D721Med (cell line): Measurements from ENCODE around the gene CYP19A1.

Source experiments
- DNase-seq: peaks from one replicate; pipeline ENCODE4 v3.0.0; 2011; ENCODE audit warnings: low spot score; ENCODE audit not compliant: insufficient read length
- FAIRE-seq: peaks from 2 replicates; lab custom pipeline; 2011; peaks lifted over from hg19 to GRCh38; lab: Jason Lieb, UNC
- TF ChIP-seq, protein P1 (sequence below): IDR thresholded peaks from 2 replicates; pipeline ENCODE4 v1.5.1; 2012; ENCODE audit warnings: mild to moderate bottlenecking, control low read depth; ENCODE audit not compliant: insufficient read depth; ENCODE audit errors: missing control alignments

Gene CYP19A1

DNA sequence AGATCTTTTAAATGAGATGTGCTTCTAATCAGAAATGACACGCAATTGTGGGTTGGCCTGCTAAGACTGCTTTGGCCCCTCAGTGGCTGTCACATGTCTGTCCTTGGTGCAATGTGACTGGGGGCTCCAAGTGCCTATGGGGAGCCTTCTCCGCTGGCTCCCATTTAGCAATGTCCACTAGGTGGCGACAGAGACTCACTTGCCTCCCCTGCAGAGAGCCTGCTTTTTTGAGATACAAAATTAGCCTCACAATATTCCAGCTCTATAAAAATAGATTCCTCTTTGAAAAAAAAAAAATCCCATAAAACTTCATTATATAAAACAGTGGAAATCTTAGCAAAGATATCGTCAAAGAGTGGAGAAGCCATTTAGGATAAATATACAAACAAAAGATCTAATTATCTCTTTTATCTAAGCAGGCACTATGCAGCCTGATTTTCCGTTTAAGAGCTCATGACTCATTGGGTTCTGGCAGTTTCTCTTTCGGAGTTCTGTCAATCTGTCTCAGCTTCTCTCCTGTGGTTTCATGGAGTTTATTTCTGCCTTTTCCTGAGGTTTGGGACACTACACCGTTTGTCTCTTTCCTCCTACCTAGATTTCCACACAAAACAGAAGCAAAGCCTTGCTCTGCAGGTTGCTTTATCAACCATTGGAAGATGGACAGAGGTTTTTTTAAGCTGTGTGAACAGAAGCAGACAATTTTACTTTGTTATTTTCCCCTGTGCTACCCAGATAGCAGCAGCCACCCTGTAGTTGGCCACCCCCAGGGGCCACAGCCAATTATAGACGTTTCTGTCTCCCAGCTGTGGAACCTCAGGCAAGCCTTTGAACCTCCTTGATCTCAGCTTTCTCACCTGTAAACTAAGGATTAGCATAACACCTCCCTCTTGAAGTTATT is 175.3 kb downstream of the CYP19A1 start:
- TF ChIP-seq, protein P1, sequence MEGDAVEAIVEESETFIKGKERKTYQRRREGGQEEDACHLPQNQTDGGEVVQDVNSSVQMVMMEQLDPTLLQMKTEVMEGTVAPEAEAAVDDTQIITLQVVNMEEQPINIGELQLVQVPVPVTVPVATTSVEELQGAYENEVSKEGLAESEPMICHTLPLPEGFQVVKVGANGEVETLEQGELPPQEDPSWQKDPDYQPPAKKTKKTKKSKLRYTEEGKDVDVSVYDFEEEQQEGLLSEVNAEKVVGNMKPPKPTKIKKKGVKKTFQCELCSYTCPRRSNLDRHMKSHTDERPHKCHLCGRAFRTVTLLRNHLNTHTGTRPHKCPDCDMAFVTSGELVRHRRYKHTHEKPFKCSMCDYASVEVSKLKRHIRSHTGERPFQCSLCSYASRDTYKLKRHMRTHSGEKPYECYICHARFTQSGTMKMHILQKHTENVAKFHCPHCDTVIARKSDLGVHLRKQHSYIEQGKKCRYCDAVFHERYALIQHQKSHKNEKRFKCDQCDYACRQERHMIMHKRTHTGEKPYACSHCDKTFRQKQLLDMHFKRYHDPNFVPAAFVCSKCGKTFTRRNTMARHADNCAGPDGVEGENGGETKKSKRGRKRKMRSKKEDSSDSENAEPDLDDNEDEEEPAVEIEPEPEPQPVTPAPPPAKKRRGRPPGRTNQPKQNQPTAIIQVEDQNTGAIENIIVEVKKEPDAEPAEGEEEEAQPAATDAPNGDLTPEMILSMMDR, result peak; percentile 94
- FAIRE-seq (no peak), DNase-seq (peak; percentile 77)

DNA sequence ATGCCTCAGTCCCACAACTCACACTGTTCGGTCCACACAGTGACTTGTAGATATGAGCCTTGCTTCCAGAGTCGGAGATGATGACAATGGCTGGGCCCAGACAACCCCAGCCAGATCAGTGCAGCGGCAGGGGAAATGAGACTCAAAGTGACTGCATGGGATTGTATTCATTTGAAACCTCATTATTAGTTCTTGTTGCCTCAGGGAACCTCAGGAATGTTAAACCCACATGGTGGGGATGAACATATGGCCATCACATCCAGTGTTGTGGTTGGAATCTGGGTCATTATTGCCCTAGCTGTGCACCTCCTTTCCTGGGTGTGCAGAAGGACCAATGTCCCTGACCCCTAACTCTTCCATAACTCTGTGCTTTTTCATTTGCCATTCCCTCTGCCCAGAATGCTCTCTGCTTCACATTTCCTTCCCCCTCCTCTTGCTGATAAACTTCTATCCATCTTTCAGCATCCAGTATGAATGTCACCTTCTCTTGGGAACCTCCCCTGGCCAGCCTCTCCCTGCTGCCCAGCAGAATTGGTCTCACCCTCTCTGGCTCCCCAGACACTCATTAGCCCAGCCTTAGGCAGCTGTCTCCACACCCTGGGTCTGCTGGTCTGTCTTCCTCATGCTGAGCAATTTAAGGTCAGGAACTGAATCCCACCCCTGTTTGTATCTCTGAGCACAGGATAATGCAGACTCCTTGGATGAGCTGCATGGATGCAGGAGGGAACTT is 176.7 kb downstream of the CYP19A1 start:
- TF ChIP-seq, protein P1, result no peak
- FAIRE-seq (no peak), DNase-seq (no peak)

GRCh38 chr15:51160484-51160883 is 177.9 kb downstream of the CYP19A1 start:
- FAIRE-seq, result no peak
- no peak for DNase-seq

More at GRCh38 chr15:51160484-51160883, 177.9 kb downstream of the CYP19A1 start:
- TF ChIP-seq, protein P1, result no peak
